K562 (cell line): Measurements from ENCODE around the gene GHRH. TPM values are rescaled to one million over a fixed set of nuclear protein-coding genes. Genes with fewer than 3 reads are reported as not detected.

Experiments used
- ATAC-seq: fragments of 200-7000 bp; cut with Tn5 transposase; 3 replicates; pipeline ENCODE4 v1.9.1; 2020; ENCODE audit warnings: moderate library complexity
- BruUV-seq: library from RNA; stranded (reverse); fragments of 400-500 nt; replicated peaks from 2 replicates; lab custom pipeline; 2021; lab: Mats Ljungman, UMichigan
- CTCF ChIA-PET: fragments of 300-600 bp; formaldehyde crosslinking; extraction: SDS; loops from one replicate; lab custom pipeline; 2021; ENCODE audit warnings: low intra/inter-chr PET ratio; lab: Yijun Ruan, JAX
- POLR2A ChIA-PET: fragments of 300-600, 350-650 bp; sonication (Branson Sonifier 250); formaldehyde crosslinking; extraction: SDS; loops from one replicate; lab custom pipeline; 2021; ENCODE audit warnings: antibody characterized with exemption, inconsistent platforms; lab: Yijun Ruan, JAX
- DNase-seq, 4 experiments: peaks; one replicate each; pipeline versions ENCODE4 v3.0.0 to v3.0.0-alpha.2; 2011 to 2018; ENCODE audit warnings: low spot score in 3 of 4, mixed read lengths in 3 of 4; ENCODE audit errors: extremely low read depth in 1 of 4
- FAIRE-seq: peaks from 2 replicates; lab custom pipeline; 2011; peaks lifted over from hg19 to GRCh38; lab: Jason Lieb, UNC
- H2AFZ ChIP-seq: 2 replicates; pipeline ENCODE4 v1.6.0; 2011; ENCODE audit warnings: low read depth, low read length, control low read depth, inconsistent platforms
- H3K27ac ChIP-seq: fragments of 200-600 bp; 3 replicates; pipeline ENCODE4 v1.8.0; 2011; ENCODE audit warnings: low read depth, mild to moderate bottlenecking, control low read depth, inconsistent platforms, low read length, moderate library complexity, mixed read lengths; ENCODE audit errors: extremely low read depth
- H3K27me3 ChIP-seq, 2 experiments: fragments of 300-600 bp in 1 of 2; 2 replicates in 1 of 2; 3 replicates in 1 of 2; pipeline versions ENCODE4 v1.6.0 to v1.8.0; 2011; ENCODE audit warnings: inconsistent platforms in 2 of 2, low read length in 2 of 2, mild to moderate bottlenecking in 1 of 2, mixed read lengths in 1 of 2, moderate library complexity in 1 of 2; ENCODE audit not compliant: control insufficient read depth in 2 of 2, insufficient read depth in 2 of 2
- H3K36me3 ChIP-seq: fragments of 300-600 bp; 3 replicates; pipeline ENCODE4 v1.8.0; 2011; ENCODE audit warnings: mild to moderate bottlenecking, low read length, inconsistent platforms; ENCODE audit not compliant: control insufficient read depth, insufficient read depth
- H3K4me1 ChIP-seq, 2 experiments: fragments of 200-600 bp in 1 of 2; replicated peaks in 1 of 2; 2 replicates in 1 of 2; 3 replicates in 1 of 2; pipeline versions ENCODE4 v1.5.1 to v1.8.0; 2011; ENCODE audit warnings: inconsistent platforms in 2 of 2, low read length in 2 of 2, mild to moderate bottlenecking in 1 of 2, mixed read lengths in 1 of 2, moderate library complexity in 1 of 2; ENCODE audit not compliant: control insufficient read depth in 2 of 2, insufficient read depth in 2 of 2
- H3K4me2 ChIP-seq: 2 replicates; pipeline ENCODE4 v1.6.1; 2011; ENCODE audit warnings: low read length, control low read depth, inconsistent platforms, mixed read lengths; ENCODE audit not compliant: insufficient read depth
- H3K4me3 ChIP-seq: fragments of 200-600 bp; sonication (generic), shearing (Covaris generic); 2 replicates; pipeline ENCODE4 v1.5.1; 2016; ENCODE audit warnings: control low read depth, inconsistent platforms
- H3K79me2 ChIP-seq: fragments of 200-600 bp; 3 replicates; pipeline ENCODE4 v1.8.0; 2011; ENCODE audit warnings: low read length, inconsistent platforms; ENCODE audit not compliant: control insufficient read depth, insufficient read depth
- H3K9ac ChIP-seq, 2 experiments: 2 replicates each; pipeline versions ENCODE4 v1.6.0 to v1.6.1; 2011; ENCODE audit warnings: low read depth in 2 of 2, low read length in 2 of 2, control low read depth in 1 of 2, inconsistent platforms in 1 of 2, mild to moderate bottlenecking in 1 of 2, mixed read lengths in 1 of 2; ENCODE audit not compliant: insufficient read depth in 1 of 2
- H3K9me1 ChIP-seq: one replicate; pipeline ENCODE4 v1.6.0; 2011; ENCODE audit warnings: inconsistent platforms, mild to moderate bottlenecking, low read length, moderate library complexity; ENCODE audit not compliant: control insufficient read depth, insufficient read depth
- H3K9me3 ChIP-seq: replicated peaks from 2 replicates; pipeline ENCODE4 v1.5.1; 2011; ENCODE audit warnings: low read depth, low read length, inconsistent platforms; ENCODE audit not compliant: control insufficient read depth, insufficient read depth
- H4K20me1 ChIP-seq: replicated peaks from 2 replicates; pipeline ENCODE4 v1.6.1; 2011; ENCODE audit warnings: low read length, inconsistent platforms, mixed read lengths; ENCODE audit not compliant: control insufficient read depth, insufficient read depth
- CAMTA2 ChIP-seq: fragments of 250-450 bp; sonication (Bioruptor Pico); conservative IDR thresholded peaks from 2 replicates; pipeline ENCODE4 v1.5.1; 2022
- CCNT2 ChIP-seq: IDR thresholded peaks from 2 replicates; pipeline ENCODE4 v1.6.1; 2011; ENCODE audit warnings: borderline replicate concordance, low read depth, mild to moderate bottlenecking, moderate library complexity, mixed read lengths, low read length; ENCODE audit not compliant: insufficient read length; ENCODE audit errors: extremely low read depth
- HDAC1 ChIP-seq, 2 experiments: fragments of 450-650 bp; IDR thresholded peaks; 2 replicates each; pipeline ENCODE4 v1.6.1; 2016 to 2017; ENCODE audit warnings: inconsistent platforms in 1 of 2, mild to moderate bottlenecking in 1 of 2, moderate library complexity in 1 of 2
- HINFP ChIP-seq: fragments of 450-650 bp; conservative IDR thresholded peaks from 2 replicates; pipeline ENCODE4 v1.6.1; 2016; ENCODE audit warnings: missing genetic modification characterization, low read depth, mild to moderate bottlenecking, control low read depth, missing compliant biosample characterization
- HMBOX1 ChIP-seq: sonication (generic); IDR thresholded peaks from 2 replicates; pipeline ENCODE4 v1.6.1; 2016
- HMG20A ChIP-seq: fragments of 450-650 bp; formaldehyde crosslinking; conservative IDR thresholded peaks from 2 replicates; pipeline ENCODE4 v1.4.0; 2020; ENCODE audit warnings: mild to moderate bottlenecking, mixed read lengths
- MNT ChIP-seq, 2 experiments: fragments of 450-650 bp; conservative IDR thresholded peaks; 2 replicates each; pipeline ENCODE4 v1.6.1; 2017; ENCODE audit warnings: mild to moderate bottlenecking in 2 of 2, moderate library complexity in 2 of 2
- NFATC3 ChIP-seq: fragments of 450-650 bp; IDR thresholded peaks from 2 replicates; pipeline ENCODE4 v1.6.1; 2017; ENCODE audit warnings: mild to moderate bottlenecking
- RBFOX2 ChIP-seq: fragments of 200-400 bp; formaldehyde crosslinking; IDR thresholded peaks from 2 replicates; pipeline ENCODE4 v1.6.1; 2017; ENCODE audit warnings: low read depth, mild to moderate bottlenecking, low read length, moderate library complexity
- SIX5 ChIP-seq, 2 experiments: IDR thresholded peaks; 2 replicates each; pipeline ENCODE4 v1.6.1; 2011; ENCODE audit warnings: low read length in 2 of 2, borderline replicate concordance in 1 of 2, low read depth in 1 of 2, mild to moderate bottlenecking in 1 of 2, moderate library complexity in 1 of 2; ENCODE audit not compliant: insufficient read depth in 1 of 2
- USF1 ChIP-seq: sonication (generic); formaldehyde crosslinking; IDR thresholded peaks from 2 replicates; pipeline ENCODE4 v1.9.0; 2022; ENCODE audit warnings: mild to moderate bottlenecking, missing genetic modification reagents
- ZBTB17 ChIP-seq: fragments of 450-650 bp; formaldehyde crosslinking; IDR thresholded peaks from 2 replicates; pipeline ENCODE4 v1.4.0; 2020; ENCODE audit warnings: mild to moderate bottlenecking
- ZNF146 ChIP-seq: IDR thresholded peaks from one replicate; pipeline ENCODE4 v1.6.1; 2018; ENCODE audit warnings: missing compliant biosample characterization; ENCODE audit not compliant: unreplicated experiment
- ZNF174 ChIP-seq: fragments of 250-450 bp; sonication (Bioruptor Pico); IDR thresholded peaks from 2 replicates; pipeline ENCODE4 v1.4.0; 2020; ENCODE audit warnings: mild to moderate bottlenecking
- ZNF395 ChIP-seq: fragments of 200-800 bp; sonication (Bioruptor generic); IDR thresholded peaks from 2 replicates; pipeline ENCODE4 v1.6.1; 2017; ENCODE audit warnings: missing genetic modification characterization, missing compliant biosample characterization
- ZNF436 ChIP-seq: fragments of 250-450, 450-650 bp; sonication (Bioruptor Pico); formaldehyde crosslinking; IDR thresholded peaks from 2 replicates; pipeline ENCODE4 v1.7.0; 2020; ENCODE audit warnings: mild to moderate bottlenecking
- in situ Hi-C: fragments of 300-500 bp; cut with MboI; formaldehyde crosslinking; loops from 4 replicates; pipeline ENCODE4 v1.15.0; 2018; ENCODE audit warnings: inconsistent platforms, mixed read lengths
- intact Hi-C: fragments of 100-400 bp; cut with micrococcal nuclease; formaldehyde crosslinking; loops from 2 replicates; pipeline ENCODE4 v1.14.2; 2022
- polyA plus RNA-seq, 8 experiments: library from polyadenylated mRNA; depleted of rRNA in 4 of 8; stranded (reverse) in 5 of 8; unstranded in 3 of 8; fragments of >200 nt; fragmentation: Nextera tagmentation in 2 of 8; fragmentation: Illumina TruSeq in 1 of 8; extraction: Ambion mirVana in 2 of 8; extraction: Trizol in 1 of 8; gene quantifications; 2 replicates each; pipeline versions ENCODE4 v1.2.1 to v1.2.3, GENCODE V29; 2011 to 2014; ENCODE audit warnings: inconsistent platforms in 1 of 8, missing spikeins in 1 of 8
- total RNA-seq, 7 experiments: library from RNA; depleted of rRNA in 6 of 7; stranded (reverse); fragments of >200 nt in 6 of 7; fragmentation: Illumina TruSeq in 2 of 7; extraction: Trizol in 2 of 7; gene quantifications; 2 replicates each; pipeline versions ENCODE4 v1.2.1 to v1.2.3, GENCODE V29; 2011 to 2021; ENCODE audit warnings: low replicate concordance in 1 of 7

The GHRH gene
- total and polyA plus RNA-seq, 9 of the 15 experiments (the other 6 are each of a cell fraction or from before 2014, with no cell fraction given) = not detected

GRCh38 chr20:37223053-37223452 is 38.6 kb downstream of the GHRH start:
- FAIRE-seq (no peak), ATAC-seq (peak; percentile 75)
- CTCF ChIA-PET = no interaction called here
- no peak for TF ChIP-seq CCNT2
- TF ChIP-seq USF1 (CRISPR knock-in tag) = peak; percentile 77
- no peak for TF ChIP-seq ZNF174 (CRISPR knock-in tag)
- TF ChIP-seq HINFP (tag) = no peak
- TF ChIP-seq ZNF146 = no peak
- TF ChIP-seq CAMTA2 = no peak
- 0 out of 2 replicates have a peak, but pooled peaks have one; percentile 23 for TF ChIP-seq HMBOX1
- TF ChIP-seq ZNF395 (CRISPR knock-in tag) = no peak
- TF ChIP-seq MNT (conservative IDR thresholded peaks at IDR 0.05) = 0 out of 4 replicates have a peak, but pooled peaks of 1 of the 2 experiments have one; percentile 19
- no peak for TF ChIP-seq RBFOX2
- TF ChIP-seq SIX5 (IDR thresholded peaks at IDR 0.05; ENCODE audit: borderline replicate concordance in 1 of 2, insufficient read depth in 1 of 2, low read depth in 1 of 2, low read length in 2 of 2) = no peak
- TF ChIP-seq ZNF436 (CRISPR knock-in tag) = no peak
- no peak for TF ChIP-seq NFATC3
- TF ChIP-seq ZBTB17 = no peak
- peak in 1 of 2 experiments; percentile 26; a peak in 1 of 4 replicates for TF ChIP-seq HDAC1 (IDR thresholded peaks at IDR 0.05)
- no peak for TF ChIP-seq HMG20A

More at GRCh38 chr20:37223053-37223452, 38.6 kb downstream of the GHRH start:
- Histone ChIP-seq H4K20me1 (no peaks in the 10 kb centered on the region; the same call in 1 of the 2 replicates), H3K9ac (no peak overlapping the region), H3K27me3 (no peaks in the 10 kb centered on the region), H3K79me2 (no peaks in the 10 kb centered on the region), H2AFZ (no peak overlapping the region; the same call in 1 of the 2 replicates), H3K9me3 (no peaks in the 10 kb centered on the region), H3K4me3 (no peak overlapping the region), H3K4me2 (no peak overlapping the region), H3K36me3 (peaks cover 97% of the 10 kb centered on the region), H3K4me1 (no peaks in the 10 kb centered on the region), H3K27ac (0 out of 3 replicates have a peak overlapping the region, but pooled peaks have one; percentile 32), H3K9me1 (no peaks in the 10 kb centered on the region)
- no TSS peak for BruUV-seq
- in situ Hi-C loops (no loop called here), intact Hi-C loops (no loop called here)
- POLR2A ChIA-PET = interaction anchor here (0.6 to 1.2 kb wide), 4 partner anchors 10 to 43 kb away, joined by 3 read pairs; no protein-coding TSS in a partner anchor
- peak in 2 of 4 experiments; percentile 33 to 35 for DNase-seq
